GM12878 (cell line): ENCODE data around the gene TAS2R42. TPM values are rescaled to one million over a fixed set of nuclear protein-coding genes. Genes with fewer than 3 reads are reported as not detected.

Source experiments
- ATF2 ChIP-seq: IDR thresholded peaks from 2 replicates; pipeline ENCODE4 v1.6.1; 2012; ENCODE audit warnings: low read length, inconsistent platforms
- BCL11A ChIP-seq: IDR thresholded peaks from 2 replicates; pipeline ENCODE4 v1.6.1; 2011; ENCODE audit warnings: low read depth, low read length
- BCLAF1 ChIP-seq: fragments of 450-650 bp; IDR thresholded peaks from 2 replicates; pipeline ENCODE4 v1.6.1; 2017; ENCODE audit warnings: antibody characterized with exemption, mild to moderate bottlenecking, moderate library complexity
- CHD1 ChIP-seq: IDR thresholded peaks from 2 replicates; pipeline ENCODE4 v1.6.1; 2012; ENCODE audit warnings: low read depth, low read length, improper control_type of control experiment
- CREB1 ChIP-seq: IDR thresholded peaks from 2 replicates; pipeline ENCODE4 v1.6.1; 2012; ENCODE audit warnings: low read depth, mild to moderate bottlenecking, inconsistent platforms
- CREM ChIP-seq: IDR thresholded peaks from 2 replicates; pipeline ENCODE4 v1.6.1; 2014; ENCODE audit warnings: antibody characterized with exemption, low read depth
- IRF3 ChIP-seq: fragments of 450-650 bp; IDR thresholded peaks from 2 replicates; pipeline ENCODE4 v1.6.1; 2014; ENCODE audit warnings: mild to moderate bottlenecking
- KDM1A ChIP-seq: fragments of 200-600 bp; sonication (generic); IDR thresholded peaks from 2 replicates; pipeline ENCODE4 v1.6.1; 2016; ENCODE audit warnings: borderline replicate concordance
- MLLT1 ChIP-seq: fragments of 450-650 bp; IDR thresholded peaks from 2 replicates; pipeline ENCODE4 v1.6.1; 2016; ENCODE audit warnings: mild to moderate bottlenecking
- MYC ChIP-seq: IDR thresholded peaks from 2 replicates; pipeline ENCODE4 v1.6.1; 2011; ENCODE audit warnings: mild to moderate bottlenecking, low read length, moderate library complexity, inconsistent platforms; ENCODE audit not compliant: insufficient read depth, insufficient replicate concordance, insufficient read length, severe bottlenecking
- NR2C1 ChIP-seq: fragments of 450-650 bp; IDR thresholded peaks from 2 replicates; pipeline ENCODE4 v1.6.1; 2017; ENCODE audit warnings: antibody characterized with exemption, mild to moderate bottlenecking, moderate library complexity
- NRF1 ChIP-seq: conservative IDR thresholded peaks from 2 replicates; pipeline ENCODE4 v1.6.1; 2011; ENCODE audit warnings: mild to moderate bottlenecking, low read depth, low read length, improper control_type of control experiment
- RB1 ChIP-seq: fragments of 450-650 bp; formaldehyde crosslinking; IDR thresholded peaks from 2 replicates; pipeline ENCODE4 v1.6.1; 2017; ENCODE audit warnings: mild to moderate bottlenecking, borderline replicate concordance
- SIN3A ChIP-seq: IDR thresholded peaks from 2 replicates; pipeline ENCODE4 v1.6.1; 2012; ENCODE audit warnings: low read depth, low read length, improper control_type of control experiment
- SIX5 ChIP-seq: IDR thresholded peaks from 2 replicates; pipeline ENCODE4 v1.6.1; 2011; ENCODE audit warnings: mild to moderate bottlenecking, low read depth, low read length, moderate library complexity; ENCODE audit not compliant: severe bottlenecking
- SKIL ChIP-seq: fragments of 450-650 bp; IDR thresholded peaks from 2 replicates; pipeline ENCODE4 v1.6.1; 2017; ENCODE audit warnings: mild to moderate bottlenecking, low read depth, inconsistent platforms; ENCODE audit not compliant: poor library complexity, severe bottlenecking
- SMC3 ChIP-seq: IDR thresholded peaks from 2 replicates; pipeline ENCODE4 v1.6.1; 2011; ENCODE audit warnings: low read length, improper control_type of control experiment, borderline replicate concordance
- STAT1 ChIP-seq: fragments of 450-650 bp; conservative IDR thresholded peaks from 2 replicates; pipeline ENCODE4 v1.6.1; 2014; ENCODE audit warnings: antibody characterized with exemption, mild to moderate bottlenecking
- TCF3 ChIP-seq: IDR thresholded peaks from 2 replicates; pipeline ENCODE4 v1.6.1; 2012; ENCODE audit warnings: low read depth, mild to moderate bottlenecking, low read length, borderline replicate concordance; ENCODE audit not compliant: insufficient read depth
- polyA plus RNA-seq, 11 experiments: library from polyadenylated mRNA; depleted of rRNA in 4 of 11; unstranded in 6 of 11; stranded (reverse) in 5 of 11; fragments of >200 nt; fragmentation: Nextera tagmentation in 4 of 11; fragmentation: Illumina TruSeq in 1 of 11; extraction: Ambion mirVana in 4 of 11; extraction: Trizol in 1 of 11; gene quantifications; 1 replicate in 1 of 11; 2 replicates in 10 of 11; pipeline versions ENCODE4 v1.2.1 to v1.2.3, GENCODE V29; 2011 to 2016; ENCODE audit warnings: inconsistent platforms in 2 of 11, missing spikeins in 2 of 11, low read depth in 1 of 11
- total RNA-seq, 4 experiments: library from RNA; depleted of rRNA in 3 of 4; stranded (reverse); fragments of >200 nt in 3 of 4; fragmentation: Illumina TruSeq in 1 of 4; extraction: Trizol in 1 of 4; gene quantifications; 2 replicates each; pipeline versions ENCODE4 v1.2.1 to v1.2.3, GENCODE V29; 2013 to 2021

The TAS2R42 gene
- total and polyA plus RNA-seq, 10 of the 15 experiments (the other 5 are each of a cell fraction or from before 2014, with no cell fraction given) = not detected

- TF ChIP-seq SKIL (no peak), CREM (peak; percentile 58; the same call in 1 of the 2 replicates), ATF2 (no peak), BCL11A (no peak), SMC3 (no peak), NR2C1 (peak; percentile 24; the same call in 1 of the 2 replicates), STAT1 (0 out of 2 replicates have a peak, but pooled peaks have one; percentile 20), NRF1 (no peak), IRF3 (no peak), TCF3 (0 out of 2 replicates have a peak, but pooled peaks have one; percentile 24), CREB1 (peak; percentile 60), CHD1 (no peak), SIX5 (peak; percentile 34), RB1 (peak; percentile 65; the same call in 1 of the 2 replicates), MYC (no peak), BCLAF1 (no peak), MLLT1 (peak; percentile 49; the same call in 1 of the 2 replicates), KDM1A (no peak), SIN3A (peak; percentile 24; the same call in 1 of the 2 replicates)
Measured at GRCh38 chr12:11171145-11171968, 15.4 kb downstream of the TAS2R42 start, which contains the start of gene SMIM10L1 (continued).
